H1 (cell line): ENCODE data around the gene CYP2E1.

ENCODE experiments used
- POLR2A ChIP-seq, 2 experiments: IDR thresholded peaks; 1 replicate in 1 of 2; 2 replicates in 1 of 2; pipeline ENCODE4 v1.6.1; 2011; ENCODE audit warnings: low read depth in 2 of 2, low read length in 2 of 2, mild to moderate bottlenecking in 2 of 2; ENCODE audit errors: control extremely low read depth in 1 of 2
- SIN3A ChIP-seq, 2 experiments: IDR thresholded peaks in 1 of 2; conservative IDR thresholded peaks in 1 of 2; 2 replicates each; pipeline ENCODE4 v1.6.1; 2011 to 2012; ENCODE audit warnings: low read length in 2 of 2, improper control_type of control experiment in 1 of 2, low read depth in 1 of 2, mild to moderate bottlenecking in 1 of 2
- TF ChIP-seq, protein P1 (sequence below), 3 experiments: IDR thresholded peaks; 1 replicate in 2 of 3; 2 replicates in 1 of 3; pipeline versions ENCODE4 v1.5.1 to v1.6.1; 2011; ENCODE audit warnings: low read length in 3 of 3, mild to moderate bottlenecking in 3 of 3, inconsistent platforms in 2 of 3, low read depth in 1 of 3, moderate library complexity in 1 of 3; ENCODE audit not compliant: insufficient read depth in 1 of 3; ENCODE audit errors: control extremely low read depth in 1 of 3

DNA sequence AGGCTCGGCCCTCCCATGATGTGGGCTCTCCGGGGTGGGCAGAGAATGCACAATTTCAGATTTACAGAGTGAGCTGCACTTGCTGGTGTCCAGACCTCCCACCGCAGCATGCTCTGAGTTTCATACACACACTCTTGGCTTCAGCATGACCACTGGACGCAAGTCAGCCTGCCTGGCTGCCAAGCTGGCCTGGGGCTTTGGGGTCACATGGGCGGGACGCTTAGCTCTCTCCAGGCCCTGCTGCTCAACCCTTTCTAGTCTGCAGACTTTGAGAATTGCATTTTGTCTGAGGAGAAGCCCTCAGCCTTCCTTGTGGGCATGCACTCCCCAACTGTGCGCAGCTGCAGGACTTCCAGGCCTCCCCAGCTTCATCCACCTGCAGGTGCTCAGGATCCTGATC lies 5.7 kb downstream of the CYP2E1 start:
- TF ChIP-seq POLR2A (IDR thresholded peaks at IDR 0.05; ENCODE audit: control extremely low read depth in 1 of 2, low read depth in 2 of 2, low read length in 2 of 2) (no peak), SIN3A (conservative IDR thresholded peaks at IDR 0.05 in 1 of 2, IDR thresholded peaks at IDR 0.05 in 1 of 2; ENCODE audit: low read depth in 1 of 2, low read length in 2 of 2) (no peak)
- TF ChIP-seq, protein P1, sequence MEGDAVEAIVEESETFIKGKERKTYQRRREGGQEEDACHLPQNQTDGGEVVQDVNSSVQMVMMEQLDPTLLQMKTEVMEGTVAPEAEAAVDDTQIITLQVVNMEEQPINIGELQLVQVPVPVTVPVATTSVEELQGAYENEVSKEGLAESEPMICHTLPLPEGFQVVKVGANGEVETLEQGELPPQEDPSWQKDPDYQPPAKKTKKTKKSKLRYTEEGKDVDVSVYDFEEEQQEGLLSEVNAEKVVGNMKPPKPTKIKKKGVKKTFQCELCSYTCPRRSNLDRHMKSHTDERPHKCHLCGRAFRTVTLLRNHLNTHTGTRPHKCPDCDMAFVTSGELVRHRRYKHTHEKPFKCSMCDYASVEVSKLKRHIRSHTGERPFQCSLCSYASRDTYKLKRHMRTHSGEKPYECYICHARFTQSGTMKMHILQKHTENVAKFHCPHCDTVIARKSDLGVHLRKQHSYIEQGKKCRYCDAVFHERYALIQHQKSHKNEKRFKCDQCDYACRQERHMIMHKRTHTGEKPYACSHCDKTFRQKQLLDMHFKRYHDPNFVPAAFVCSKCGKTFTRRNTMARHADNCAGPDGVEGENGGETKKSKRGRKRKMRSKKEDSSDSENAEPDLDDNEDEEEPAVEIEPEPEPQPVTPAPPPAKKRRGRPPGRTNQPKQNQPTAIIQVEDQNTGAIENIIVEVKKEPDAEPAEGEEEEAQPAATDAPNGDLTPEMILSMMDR (IDR thresholded peaks at IDR 0.05; ENCODE audit: control extremely low read depth in 1 of 3, insufficient read depth in 1 of 3, low read depth in 1 of 3, low read length in 3 of 3) = no peak
